NCI-H2227 (cell line): ENCODE measurements around the gene INF2.
"Not testable (repeated sequence)": the region's sequence is repeated elsewhere in the genome, so short reads cannot be mapped to it uniquely, and the experiment has no call there.

Experiments
- DNase-seq: peaks from one replicate; lab custom pipeline; 2025; ENCODE audit not compliant: unreplicated experiment; lab: John Stamatoyannopoulos, UW

INF2 gene

GRCh38 chr14:104717646-104718045, 28.2 kb downstream of the INF2 start:
- DNase-seq = peak; percentile 40

DNA sequence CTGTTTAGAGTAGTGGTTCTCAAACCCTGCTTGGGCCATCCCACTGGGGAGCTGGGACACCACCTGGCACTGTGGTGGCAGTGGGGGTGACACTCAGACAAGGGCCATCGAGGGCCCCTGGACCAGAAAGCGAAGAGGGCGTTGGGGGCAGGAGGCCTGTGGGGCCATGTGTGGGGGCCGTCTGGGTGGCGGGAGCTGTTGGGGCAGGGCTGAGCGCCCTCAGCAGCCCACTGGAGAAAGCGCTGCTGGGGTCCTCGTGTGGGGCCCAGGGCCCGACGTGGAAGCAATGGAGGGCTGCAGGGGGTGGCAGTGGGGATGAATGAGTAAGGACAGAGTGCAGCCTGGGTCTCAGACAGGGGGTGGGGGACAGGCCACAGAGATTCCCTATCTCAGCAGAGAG, 28.7 kb downstream of the INF2 start:
- DNase-seq = no peak

- no peak for DNase-seq
Observed at GRCh38 chr14:104718871-104719270, 29.5 kb downstream of the INF2 start.

DNA sequence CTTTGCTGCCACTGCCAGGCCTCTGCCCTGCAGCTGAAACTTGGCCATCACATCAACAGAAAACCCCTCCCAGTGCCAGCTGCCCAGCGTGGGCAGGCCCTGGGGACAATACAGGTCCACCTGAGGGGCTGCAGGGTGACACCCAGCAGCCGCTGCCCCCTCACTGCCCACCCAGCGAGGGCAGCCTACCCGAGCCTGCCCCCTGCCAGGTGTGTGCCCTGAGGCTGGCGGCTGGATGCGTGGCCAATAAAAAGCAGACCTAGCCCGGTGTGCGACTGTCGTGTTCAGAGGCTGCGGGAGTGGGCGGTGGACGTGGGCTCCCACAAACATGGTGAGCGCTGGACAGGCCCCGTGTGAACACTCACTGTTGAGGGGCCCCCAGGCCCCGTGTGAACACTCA, 29.9 kb downstream of the INF2 start:
- DNase-seq = no peak

DNA sequence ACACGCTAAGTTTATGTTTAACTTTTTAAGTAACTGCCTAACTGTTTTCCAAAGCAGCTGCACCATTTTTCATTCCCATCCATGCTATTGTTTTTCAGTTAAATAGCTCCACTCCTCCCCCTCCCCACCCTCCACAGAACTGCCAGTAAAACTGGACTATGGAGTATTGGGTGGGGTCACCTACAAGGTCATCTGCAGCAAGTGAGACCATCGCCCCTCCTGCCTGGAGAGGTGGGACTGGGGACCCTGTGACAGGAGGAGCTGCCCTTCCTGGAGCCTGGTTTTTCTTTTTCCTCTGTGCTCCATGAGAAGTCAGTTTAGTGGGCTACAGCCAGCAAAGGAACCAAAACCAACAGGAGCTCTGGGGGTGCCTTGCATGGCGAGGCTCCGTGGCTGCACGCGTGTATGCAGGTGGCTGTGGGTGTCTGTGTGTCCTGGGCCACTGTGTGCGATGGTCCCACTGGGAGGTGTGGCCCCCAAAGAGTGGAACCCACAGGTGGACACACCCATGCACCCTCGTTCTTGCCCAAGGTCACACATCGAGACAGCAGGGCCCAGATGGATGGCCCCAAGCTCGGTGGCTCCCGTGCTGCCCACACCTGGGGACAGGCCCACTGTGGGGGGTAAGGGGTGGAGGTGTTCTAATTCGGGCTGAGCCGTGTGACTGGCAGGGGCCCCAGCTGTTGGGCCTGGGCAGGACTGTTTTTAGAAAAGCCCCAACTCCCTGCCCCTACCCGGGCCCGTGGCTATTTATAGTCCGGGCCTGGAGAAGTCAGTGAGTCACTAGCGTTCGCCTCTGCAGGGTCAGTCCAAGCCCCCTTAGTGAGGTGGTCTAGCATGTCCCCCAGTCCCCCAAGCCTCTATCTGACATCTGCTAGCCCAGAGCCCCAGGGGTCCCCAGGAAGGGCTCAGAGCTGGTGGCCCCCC, 32.4 kb downstream of the INF2 start:
- DNase-seq = no peak

DNA sequence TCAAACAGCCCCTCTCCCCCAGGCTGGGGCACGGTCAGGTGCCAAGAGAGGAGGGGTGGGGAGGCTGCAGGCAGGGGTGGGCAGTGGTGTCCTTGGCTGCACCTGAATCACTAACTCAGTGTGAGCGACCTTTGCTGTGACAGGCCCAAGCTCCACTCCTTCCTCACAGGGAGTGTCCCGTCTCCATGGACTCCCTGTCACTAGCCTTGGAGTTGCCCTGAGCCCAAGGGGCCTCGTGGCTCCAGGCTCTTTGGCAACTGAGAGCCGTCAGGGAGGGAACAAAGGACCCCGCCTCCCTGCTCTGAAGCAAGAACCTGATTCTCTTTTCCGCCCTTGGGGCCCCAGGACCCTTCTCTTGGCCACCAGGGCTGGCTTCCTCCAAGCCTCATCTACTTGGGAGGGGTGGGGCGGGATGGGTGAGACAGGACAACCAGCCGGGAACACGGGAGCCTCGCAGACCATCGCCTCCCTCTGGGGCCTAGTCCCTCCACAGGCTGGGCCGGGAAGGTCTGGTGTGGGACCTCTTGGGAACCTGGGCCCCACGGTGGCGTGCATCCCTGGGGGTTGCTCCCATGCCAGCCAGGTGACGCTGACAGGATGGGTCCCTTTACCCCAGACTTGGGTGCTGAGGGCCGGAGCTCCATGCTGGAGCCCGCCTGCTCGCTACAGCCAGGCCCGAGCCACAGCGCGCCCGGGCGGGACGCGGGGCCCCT, 33.7 kb downstream of the INF2 start:
- DNase-seq = no peak

DNA sequence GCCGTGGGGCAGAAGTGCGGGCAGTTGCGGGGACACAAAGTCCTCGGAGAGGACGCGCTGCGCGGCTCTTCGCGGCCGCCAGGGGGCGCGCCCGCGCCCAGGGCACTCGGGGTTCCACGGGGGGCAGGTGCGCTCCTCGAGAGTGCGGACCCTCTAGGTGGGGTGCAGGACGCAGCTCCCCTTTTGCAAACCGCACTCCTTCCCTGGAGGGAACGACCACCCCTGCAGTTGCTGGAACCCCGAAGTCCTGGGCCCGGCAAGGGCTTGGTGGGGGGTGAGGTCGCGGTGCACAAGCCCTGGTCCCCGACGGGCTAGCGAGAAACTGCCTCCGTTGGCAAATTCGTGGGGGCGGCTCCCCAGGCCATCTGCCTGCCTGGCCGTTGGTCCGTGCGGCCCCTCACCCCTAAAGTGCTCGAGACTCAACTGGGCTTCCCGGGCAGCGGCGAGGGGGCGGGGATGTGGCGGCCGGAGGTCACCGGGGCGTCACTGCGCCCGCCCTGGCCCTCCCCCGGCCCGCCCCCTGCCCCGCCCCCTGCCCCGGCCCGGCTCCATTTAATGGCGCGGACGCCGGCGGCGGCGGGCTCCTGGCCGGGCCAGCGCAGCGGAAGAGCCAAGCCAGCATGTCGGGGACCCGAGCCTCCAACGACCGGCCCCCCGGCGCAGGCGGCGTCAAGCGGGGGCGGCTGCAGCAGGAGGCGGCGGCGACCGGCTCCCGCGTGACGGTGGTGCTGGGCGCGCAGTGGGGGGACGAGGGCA, 34.4 kb downstream of the INF2 start, which contains the start of gene ADSS1:
ADSS1 (plus strand) TSS at position 579 of the 756 bp plus-strand sequence; CDS start at position 621, 42 bp downstream.
- DNase-seq = peak; percentile 51

DNA sequence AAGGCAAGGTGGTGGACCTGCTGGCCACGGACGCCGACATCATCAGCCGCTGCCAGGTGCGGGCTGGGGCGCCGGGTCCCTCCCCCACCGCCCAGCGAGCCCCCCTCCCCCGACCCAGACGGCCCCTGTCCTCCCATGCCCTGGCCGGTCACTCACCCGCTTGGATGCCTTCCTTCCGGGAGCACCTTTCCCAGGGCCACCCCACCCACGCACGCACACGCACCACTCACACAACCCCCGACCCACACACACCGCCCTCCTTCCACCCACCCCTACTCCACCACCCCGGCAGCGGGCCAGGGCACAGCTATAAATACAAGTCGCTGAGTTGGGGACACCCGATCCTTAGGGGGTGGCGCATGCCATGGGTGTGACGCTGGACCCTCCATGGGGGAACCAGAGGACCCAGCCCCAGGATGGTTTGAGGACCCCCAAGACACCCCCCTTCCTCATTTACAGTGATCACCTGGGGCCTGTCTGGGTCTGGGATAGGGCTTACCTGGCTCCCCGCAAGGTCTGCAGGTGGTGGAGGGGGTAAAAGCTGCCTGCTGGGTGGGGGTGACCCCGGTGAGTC, 35.1 kb downstream of the INF2 start:
- DNase-seq = no peak

- DNase-seq = no peak
Observed at GRCh38 chr14:104724981-104725771, 35.8 kb downstream of the INF2 start.

GRCh38 chr14:104725772-104726548, 36.5 kb downstream of the INF2 start:
- DNase-seq = no peak

DNA sequence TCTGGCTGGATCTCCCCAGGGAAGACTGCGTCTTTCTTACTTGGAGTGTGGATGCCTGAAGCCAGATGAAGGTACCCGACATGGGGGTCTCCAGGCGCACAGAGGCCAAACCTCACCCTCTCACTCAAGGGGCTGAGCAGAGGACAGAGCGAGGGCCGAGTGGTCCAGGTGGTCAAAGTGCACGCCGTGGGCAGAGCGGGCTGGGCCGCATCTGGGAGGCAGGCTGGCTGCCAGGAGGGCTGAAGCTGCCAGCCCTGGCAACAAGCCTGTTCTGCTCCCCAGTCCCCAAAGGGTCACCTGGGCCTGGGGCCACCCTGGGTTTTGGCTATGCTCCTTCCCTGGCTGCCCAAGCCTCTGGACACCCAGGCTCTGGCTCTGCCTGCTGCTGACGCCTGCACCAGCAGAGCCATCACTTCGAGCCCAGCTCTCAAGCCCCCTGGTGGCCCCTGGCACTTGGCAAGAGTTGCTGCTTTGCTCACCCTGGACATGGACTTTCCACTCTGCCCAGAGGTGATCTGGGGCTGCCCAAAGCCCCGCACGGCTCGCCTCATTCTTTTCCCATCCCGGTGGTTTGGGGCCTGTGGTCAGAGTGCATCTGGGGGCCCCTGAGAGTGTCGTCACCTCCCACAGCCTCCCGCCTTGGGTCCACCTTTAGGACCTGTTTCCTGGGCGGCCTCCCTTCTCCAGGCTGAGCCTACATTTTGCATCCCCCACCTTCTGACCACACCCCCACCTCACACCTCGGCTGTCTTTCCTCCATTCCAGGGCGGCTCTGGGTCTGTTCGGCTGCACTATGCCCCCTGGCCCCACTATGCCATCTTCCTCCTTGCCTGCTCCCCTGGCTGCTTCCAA, 37.4 kb downstream of the INF2 start:
- DNase-seq = no peak

- DNase-seq = no peak
Observed at GRCh38 chr14:104728631-104729030, 39.2 kb downstream of the INF2 start.

DNA sequence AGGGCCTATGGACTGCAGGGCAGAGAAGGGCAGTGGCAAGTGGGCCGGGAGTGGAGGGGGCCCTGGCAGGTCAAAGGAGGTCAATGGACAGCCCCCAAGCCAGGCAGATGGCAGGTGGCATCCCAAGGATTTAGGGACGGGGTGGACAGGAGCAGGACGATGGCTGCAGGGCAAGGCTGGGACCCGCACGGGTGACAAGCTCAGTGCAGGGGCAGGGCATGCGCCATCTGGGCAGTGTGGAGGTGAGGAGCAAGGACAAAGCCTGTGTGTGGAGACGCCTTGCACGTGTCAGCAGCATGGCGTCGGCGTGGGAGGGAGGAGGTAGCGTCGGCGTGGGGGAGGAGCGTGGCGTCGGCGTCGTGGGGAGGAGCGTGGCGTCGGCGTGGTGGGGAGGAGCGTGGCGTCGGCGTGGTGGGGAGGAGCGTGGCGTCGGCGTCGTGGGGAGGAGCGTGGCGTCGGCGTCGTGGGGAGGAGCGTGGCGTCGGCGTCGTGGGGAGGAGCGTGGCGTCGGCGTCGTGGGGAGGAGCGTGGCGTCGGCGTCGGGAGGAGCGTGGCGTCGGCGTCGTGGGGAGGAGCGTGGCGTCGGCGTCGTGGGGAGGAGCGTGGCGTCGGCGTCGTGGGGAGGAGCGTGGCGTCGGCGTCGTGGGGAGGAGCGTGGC, 39.9 kb downstream of the INF2 start:
- not testable (repeated sequence) for DNase-seq

GRCh38 chr14:104729835-104730181, 40.4 kb downstream of the INF2 start:
- no peak for DNase-seq

DNA sequence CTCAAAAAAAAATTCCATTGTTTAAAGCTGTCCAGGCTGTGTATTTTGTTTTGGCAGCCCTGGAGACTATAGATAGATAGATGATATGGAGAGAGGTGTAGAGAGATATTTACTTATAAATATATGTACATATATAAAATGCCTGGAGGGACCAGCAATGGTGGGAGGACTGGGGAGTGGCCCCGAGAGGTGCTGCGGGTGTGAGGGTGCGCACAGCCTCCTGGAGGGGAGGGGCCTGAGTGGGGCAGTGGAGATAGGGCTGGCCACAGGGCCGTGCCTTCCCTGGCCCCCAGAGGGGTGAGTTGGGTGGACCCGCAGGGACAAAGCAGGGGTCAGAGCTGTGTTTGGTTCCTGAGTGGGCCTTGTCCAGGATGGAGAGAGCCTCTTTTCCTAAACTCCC, 41.1 kb downstream of the INF2 start:
- no peak for DNase-seq

GRCh38 chr14:104731320-104732294, 42.2 kb downstream of the INF2 start:
- no peak for DNase-seq

DNA sequence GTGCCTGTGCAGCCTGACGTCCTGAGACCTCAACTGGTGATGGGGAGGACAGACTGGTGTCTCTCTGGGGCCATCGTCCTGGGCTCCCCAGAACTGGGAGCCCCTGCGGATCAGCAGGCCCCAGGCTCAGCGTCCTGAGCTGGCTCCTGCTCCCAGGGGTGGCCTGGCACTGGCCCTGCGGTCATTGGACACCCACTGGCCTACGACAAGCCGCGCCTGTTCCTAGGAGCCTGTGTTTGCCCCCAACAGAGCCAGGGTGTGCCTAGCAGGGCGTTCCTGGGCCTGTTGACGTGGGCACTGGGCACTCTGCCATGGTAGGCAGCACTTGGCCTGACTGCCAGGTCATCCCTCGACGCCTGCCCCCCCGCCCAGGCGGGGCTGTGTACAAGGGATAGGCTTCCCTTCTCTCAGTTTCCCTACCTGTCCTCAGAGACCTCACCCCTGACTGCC, 43.0 kb downstream of the INF2 start:
- DNase-seq = no peak
